Erythroblast (primary cell): Measurements from ENCODE around the gene NR2F1-AS1.
"Not testable (repeated sequence)": the region's sequence is repeated elsewhere in the genome, so short reads cannot be mapped to it uniquely, and the experiment has no call there.

ENCODE experiments used
- GATA1 ChIP-seq: IDR thresholded peaks from 2 replicates; pipeline ENCODE4 v1.6.1; 2011; ENCODE audit warnings: low read depth, mild to moderate bottlenecking, control low read depth, low read length, moderate library complexity
- POLR2A ChIP-seq: IDR thresholded peaks from 2 replicates; pipeline ENCODE4 v1.6.1; 2011; ENCODE audit warnings: mild to moderate bottlenecking, low read length

DNA sequence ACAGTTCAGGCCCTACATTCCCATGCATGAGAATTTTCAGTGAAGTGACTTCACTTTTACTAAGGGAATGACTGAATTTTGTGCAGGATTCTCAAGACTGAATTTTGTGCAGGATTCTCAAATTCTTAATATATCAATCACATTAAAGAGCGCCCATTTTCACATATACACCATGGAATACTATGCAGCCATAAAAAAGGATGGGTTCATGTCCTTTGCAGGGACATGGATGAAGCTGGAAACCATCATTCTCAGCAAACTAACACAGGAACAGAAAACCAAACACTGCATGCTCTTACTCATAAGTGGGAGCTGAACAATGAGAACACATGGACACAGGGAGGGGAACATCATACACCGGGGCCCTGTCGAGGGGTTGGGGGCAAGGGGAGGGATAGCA is 31.4 kb downstream of the NR2F1-AS1 start:
- TF ChIP-seq POLR2A, GATA1: not testable (repeated sequence)
